Esophagus muscularis mucosa (tissue), 4 donors: ENCODE results near the gene MYADM. TPM values are rescaled to one million over a fixed set of nuclear protein-coding genes. Genes with fewer than 3 reads are reported as not detected.
A peak's percentile ranks its signal among the peaks of the same experiment; 100 is the strongest.

Source experiments
- DNase-seq: peaks from one replicate; pipeline ENCODE4 v3.0.0-alpha.2; 2017; ENCODE audit errors: extremely low spot score
- H3K27ac ChIP-seq, 4 donors: fragments of 200-600 bp; sonication (generic); replicated peaks in 1 of 4; 1 replicate in 3 of 4; 2 replicates in 1 of 4; pipeline ENCODE4 v1.5.1; 2016 to 2019; ENCODE audit warnings: mild to moderate bottlenecking in 1 of 4
- H3K27me3 ChIP-seq, 4 donors: fragments of 200-600 bp; sonication (generic); one replicate each; pipeline versions ENCODE4 v1.5.1 to v1.6.0; 2016 to 2019
- H3K36me3 ChIP-seq, 4 donors: fragments of 200-600 bp; sonication (generic); one replicate each; pipeline ENCODE4 v1.5.1; 2016 to 2019
- H3K4me1 ChIP-seq, 4 donors: fragments of 200-600 bp; sonication (generic); one replicate each; pipeline ENCODE4 v1.5.1; 2016 to 2019
- H3K4me3 ChIP-seq, 4 donors: fragments of 200-600 bp; sonication (generic); 1 replicate in 2 of 4; 2 replicates in 2 of 4; pipeline ENCODE4 v1.5.1; 2016 to 2019; ENCODE audit warnings: mild to moderate bottlenecking in 4 of 4, moderate library complexity in 1 of 4
- H3K9me3 ChIP-seq, 4 donors: fragments of 200-600 bp; sonication (generic); 1 replicate in 3 of 4; 2 replicates in 1 of 4; pipeline ENCODE4 v1.5.1; 2016 to 2019
- EP300 ChIP-seq: sonication (generic); formaldehyde crosslinking; IDR thresholded peaks from one replicate; pipeline ENCODE4 v1.6.1; 2017; ENCODE audit warnings: antibody characterized with exemption
- POLR2A ChIP-seq: fragments of 450-650 bp; IDR thresholded peaks from one replicate; pipeline ENCODE4 v1.6.1; 2017; ENCODE audit warnings: antibody characterized with exemption, moderate library complexity, mild to moderate bottlenecking, low read depth
- POLR2AphosphoS5 ChIP-seq, 2 donors: sonication (generic); formaldehyde crosslinking; IDR thresholded peaks; one replicate each; pipeline ENCODE4 v1.6.1; 2017; ENCODE audit warnings: antibody characterized with exemption in 2 of 2
- WGBS: methylation state at CpG from one replicate; pipeline ENCODE4 v1.1.5; 2018; 5-methylcytosine and 5-hydroxymethylcytosine counted together
- intact Hi-C: fragments of 100-400 bp; cut with DNase I; formaldehyde crosslinking; loops from one replicate; pipeline ENCODE4 v1.15.1; 2023
- total RNA-seq, 4 donors: library from RNA; depleted of rRNA; stranded (reverse); fragments of >200 nt; gene quantifications; one replicate each; pipeline versions ENCODE4 v1.1.0 to v1.2.1, GENCODE V29; 2016
- TF ChIP-seq, protein P1 (sequence below), 3 experiments: fragments of 200-600 bp in 2 of 3; fragments of 450-650 bp in 1 of 3; sonication (generic) in 2 of 3; IDR thresholded peaks; one replicate each; pipeline ENCODE4 v1.5.1; 2017 to 2019; ENCODE audit warnings: antibody characterized with exemption in 3 of 3, mild to moderate bottlenecking in 2 of 3, moderate library complexity in 1 of 3

MYADM gene
- total RNA-seq, 4 donors from 2014 or later = 130 to 353 (median 204) TPM

DNA sequence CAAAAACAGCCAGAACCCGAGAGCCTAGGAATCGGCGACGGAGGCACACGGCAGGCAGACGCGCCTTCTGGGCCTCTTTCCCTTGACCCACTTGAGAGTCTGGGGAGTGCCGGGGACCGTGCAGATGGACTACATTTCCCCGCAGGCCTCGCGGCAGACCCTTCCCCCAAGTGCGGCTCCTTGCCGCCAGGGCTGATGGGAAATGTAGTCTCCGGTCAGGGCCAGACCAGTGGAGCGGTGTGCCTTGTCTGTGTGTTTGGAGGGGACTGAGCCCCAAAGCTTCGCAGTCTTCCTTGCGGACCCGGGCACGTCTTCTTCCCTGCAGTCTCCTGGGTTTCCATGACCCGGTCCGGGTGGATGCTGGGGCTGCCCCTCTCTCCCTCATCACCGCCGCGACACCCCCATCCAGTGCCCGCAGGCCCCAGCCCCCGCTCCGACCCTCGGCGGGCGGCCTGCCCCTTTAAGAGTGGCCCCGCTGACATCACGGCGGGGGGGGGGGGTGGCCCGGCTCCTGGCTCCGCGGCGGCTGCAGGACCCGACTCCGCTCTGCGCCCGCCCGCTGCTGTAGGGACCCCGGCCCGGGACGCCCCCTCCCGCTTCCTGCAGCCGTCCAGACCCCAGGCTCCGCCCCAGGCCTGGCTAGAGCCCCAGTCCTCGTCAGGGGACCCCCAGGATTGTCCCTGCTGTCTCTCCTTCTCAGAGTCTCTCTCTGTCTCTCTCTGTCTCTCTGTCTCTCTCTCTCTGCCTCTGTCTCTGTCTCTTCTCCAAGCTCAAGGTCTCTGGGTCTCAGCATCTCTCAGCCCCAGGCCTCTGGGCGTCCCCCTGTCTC is 40.6 kb downstream of the MYADM start:
- 2% methylated on average over 15 of the region's 51 CpGs for WGBS
- TF ChIP-seq POLR2AphosphoS5 (IDR thresholded peaks at IDR 0.05) (no peak), EP300 (no peak), POLR2A (no peak)
- TF ChIP-seq, protein P1, sequence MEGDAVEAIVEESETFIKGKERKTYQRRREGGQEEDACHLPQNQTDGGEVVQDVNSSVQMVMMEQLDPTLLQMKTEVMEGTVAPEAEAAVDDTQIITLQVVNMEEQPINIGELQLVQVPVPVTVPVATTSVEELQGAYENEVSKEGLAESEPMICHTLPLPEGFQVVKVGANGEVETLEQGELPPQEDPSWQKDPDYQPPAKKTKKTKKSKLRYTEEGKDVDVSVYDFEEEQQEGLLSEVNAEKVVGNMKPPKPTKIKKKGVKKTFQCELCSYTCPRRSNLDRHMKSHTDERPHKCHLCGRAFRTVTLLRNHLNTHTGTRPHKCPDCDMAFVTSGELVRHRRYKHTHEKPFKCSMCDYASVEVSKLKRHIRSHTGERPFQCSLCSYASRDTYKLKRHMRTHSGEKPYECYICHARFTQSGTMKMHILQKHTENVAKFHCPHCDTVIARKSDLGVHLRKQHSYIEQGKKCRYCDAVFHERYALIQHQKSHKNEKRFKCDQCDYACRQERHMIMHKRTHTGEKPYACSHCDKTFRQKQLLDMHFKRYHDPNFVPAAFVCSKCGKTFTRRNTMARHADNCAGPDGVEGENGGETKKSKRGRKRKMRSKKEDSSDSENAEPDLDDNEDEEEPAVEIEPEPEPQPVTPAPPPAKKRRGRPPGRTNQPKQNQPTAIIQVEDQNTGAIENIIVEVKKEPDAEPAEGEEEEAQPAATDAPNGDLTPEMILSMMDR (IDR thresholded peaks at IDR 0.05) = no peak
- Histone ChIP-seq H3K27me3 (peaks cover 0 to 98% (median 55%) of the 10 kb centered on the region in 4 donors), H3K4me1 (peaks cover 8 to 38% (median 33%) of the 10 kb centered on the region in 4 donors), H3K9me3 (no peaks in the 10 kb centered on the region), H3K36me3 (no peaks in the 10 kb centered on the region), H3K27ac (no peak overlapping the region), H3K4me3 (peak overlapping the region; percentile 15 to 32 (median 21))
- no peak for DNase-seq
- intact Hi-C loops = loop anchor here (5.0 to 10.0 kb wide), 2 partner anchors 64 to 114 kb away; no protein-coding TSS in a partner anchor

DNA sequence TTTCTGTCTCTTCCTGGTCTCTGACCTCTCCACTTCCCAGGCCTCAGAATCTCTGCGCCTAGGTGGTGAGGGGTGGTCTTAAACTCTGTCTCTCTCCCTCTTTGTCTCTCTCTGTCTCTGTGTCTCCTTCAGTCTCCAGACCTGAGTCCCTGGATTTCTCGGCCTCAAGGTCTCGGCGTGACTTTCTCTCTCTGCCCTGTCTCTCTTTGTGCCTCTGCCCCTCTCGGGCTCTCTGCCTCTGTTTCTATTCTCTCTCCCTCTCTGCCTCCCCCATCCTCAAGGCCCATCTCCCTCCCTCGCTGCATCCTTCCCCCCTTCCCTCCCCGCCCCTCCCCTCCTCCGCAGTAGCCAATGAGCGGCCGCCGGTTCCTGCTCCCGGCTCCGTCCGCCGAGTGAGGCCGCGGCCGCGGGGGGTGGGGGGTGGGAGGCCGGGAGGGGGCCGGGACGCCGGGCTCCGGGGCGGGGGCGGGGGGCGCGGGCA is 41.3 kb downstream of the MYADM start, which contains the start of gene CACNG7:
TSS of gene CACNG7 (plus strand) at position 344 of the 481 bp plus-strand sequence. CDS start 3,554 bp downstream, outside the sequence.
- no peak for TF ChIP-seq POLR2AphosphoS5 (IDR thresholded peaks at IDR 0.05)
- TF ChIP-seq, protein P1 (IDR thresholded peaks at IDR 0.05) = no peak
- no peak for TF ChIP-seq EP300
- no peak for TF ChIP-seq POLR2A
- Histone ChIP-seq H3K4me3 (peak within 1 kb of the TSS; percentile 15 to 32 (median 21)), H3K36me3 (no peaks in the 10 kb centered on the region), H3K9me3 (no peaks in the 10 kb centered on the region), H3K27me3 (peaks cover 0 to 98% (median 57%) of the 10 kb centered on the region in 4 donors), H3K27ac (no peak within 1 kb of the TSS), H3K4me1 (peaks cover 8 to 38% (median 33%) of the 10 kb centered on the region in 4 donors)
- intact Hi-C loops = loop anchor here (5.0 to 10.0 kb wide), 2 partner anchors 64 to 113 kb away; no protein-coding TSS in a partner anchor
- no peak for DNase-seq
- under 1% methylated on average over 25 of the region's 28 CpGs for WGBS

DNA sequence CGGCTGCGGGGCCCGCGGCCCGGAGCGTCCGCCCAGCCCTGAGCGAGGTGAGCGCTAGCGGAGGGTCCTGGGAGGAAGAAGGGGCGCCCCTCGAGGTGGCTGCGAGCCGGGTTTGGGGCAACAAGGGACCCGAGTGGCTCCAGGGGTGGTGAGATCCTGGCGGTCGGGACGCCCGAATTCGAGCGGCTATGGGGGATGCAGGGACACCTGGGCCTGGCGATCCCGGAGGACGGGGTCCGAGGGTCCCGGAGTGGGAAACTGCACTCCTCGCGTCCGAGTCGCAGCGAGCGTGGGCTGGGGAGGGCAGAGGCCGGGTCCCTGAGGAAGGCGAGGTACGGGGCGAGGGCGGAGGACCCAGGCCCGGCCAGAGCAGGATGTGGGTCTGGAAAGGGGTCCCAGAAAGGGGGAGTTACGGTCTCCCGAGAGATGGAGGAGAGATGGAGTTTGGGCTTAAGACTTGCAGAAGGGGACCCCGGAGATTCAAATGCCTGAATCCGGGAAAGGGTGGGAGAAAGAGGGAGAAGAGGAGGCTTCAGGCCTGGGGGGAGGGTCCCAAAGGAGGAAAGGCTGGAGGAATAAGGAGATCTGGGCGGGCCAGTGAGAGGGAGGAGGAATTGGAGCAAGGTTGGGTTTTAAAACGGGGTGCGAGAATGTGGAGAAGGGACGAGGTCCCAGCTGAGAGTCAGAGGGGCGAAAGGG is 41.9 kb downstream of the MYADM start:
- WGBS = 3% methylated on average over 34 of the region's 47 CpGs
- Histone ChIP-seq H3K4me1 (peaks cover 8 to 38% (median 33%) of the 10 kb centered on the region in 4 donors), H3K27ac (no peak overlapping the region), H3K36me3 (no peaks in the 10 kb centered on the region), H3K27me3 (peaks cover 0 to 97% (median 57%) of the 10 kb centered on the region in 4 donors), H3K9me3 (no peaks in the 10 kb centered on the region), H3K4me3 (no peak overlapping the region)
- TF ChIP-seq, protein P1 (IDR thresholded peaks at IDR 0.05) = no peak
- TF ChIP-seq POLR2A (no peak), POLR2AphosphoS5 (IDR thresholded peaks at IDR 0.05) (no peak), EP300 (no peak)
- intact Hi-C loops = loop anchor here (5.0 to 10.0 kb wide), 2 partner anchors 65 to 113 kb away; no protein-coding TSS in a partner anchor
- no peak for DNase-seq

DNA sequence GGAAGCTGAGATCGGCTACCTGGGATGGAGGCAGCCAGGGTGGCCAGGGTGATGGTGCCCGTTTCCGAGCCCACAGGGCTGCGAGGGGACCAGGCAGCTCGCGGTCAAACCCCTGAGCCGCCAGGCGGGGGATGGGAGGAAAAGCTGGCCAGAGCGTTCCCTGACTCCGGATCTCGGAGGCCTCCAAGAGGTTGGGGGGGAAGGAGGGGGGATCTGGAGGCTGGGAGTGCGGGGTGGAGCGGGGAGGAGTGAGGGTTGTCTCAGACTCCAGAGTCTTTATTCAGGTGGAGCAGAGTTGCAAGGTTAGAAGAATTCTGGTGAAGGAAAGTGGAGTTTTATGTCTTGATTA is 42.5 kb downstream of the MYADM start:
- WGBS = 1% methylated on average over 13 of the region's 13 CpGs
- intact Hi-C loops = no loop called here
- peaks cover 0 to 97% (median 57%) of the 10 kb centered on the region in 4 donors for H3K27me3 ChIP-seq
- no peak overlapping the region for H3K4me3 ChIP-seq
- H3K36me3 ChIP-seq = no peaks in the 10 kb centered on the region
- peaks cover 8 to 38% (median 33%) of the 10 kb centered on the region in 4 donors for H3K4me1 ChIP-seq
- no peak for DNase-seq
- no peak for TF ChIP-seq EP300
- no peak for TF ChIP-seq POLR2A
- H3K27ac ChIP-seq = no peak overlapping the region
- no peaks in the 10 kb centered on the region for H3K9me3 ChIP-seq

DNA sequence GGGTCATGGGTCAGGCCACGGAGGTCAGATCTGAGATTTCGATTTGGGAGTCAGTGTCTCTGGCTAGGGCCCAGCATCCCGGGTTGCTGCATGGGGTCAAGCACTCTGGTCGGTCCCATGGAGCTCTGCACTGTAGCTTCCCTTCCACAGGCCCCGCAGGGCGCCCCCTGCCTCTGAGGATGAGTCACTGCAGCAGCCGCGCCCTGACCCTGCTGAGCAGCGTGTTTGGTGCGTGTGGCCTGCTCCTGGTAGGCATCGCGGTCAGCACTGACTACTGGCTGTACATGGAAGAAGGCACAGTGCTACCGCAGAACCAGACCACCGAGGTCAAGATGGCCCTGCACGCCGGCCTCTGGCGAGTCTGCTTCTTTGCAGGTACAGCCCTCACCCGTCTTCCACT is 45.0 kb downstream of the MYADM start:
- DNase-seq = no peak
- Histone ChIP-seq H3K27me3 (peaks cover 0 to 82% (median 41%) of the 10 kb centered on the region in 4 donors), H3K4me3 (no peak overlapping the region), H3K4me1 (peaks cover 8 to 23% (median 23%) of the 10 kb centered on the region in 4 donors), H3K9me3 (no peaks in the 10 kb centered on the region), H3K27ac (no peak overlapping the region), H3K36me3 (no peaks in the 10 kb centered on the region)
- no peak for TF ChIP-seq POLR2A
- TF ChIP-seq, protein P1 (IDR thresholded peaks at IDR 0.05) = no peak
- no peak for TF ChIP-seq EP300
- TF ChIP-seq POLR2AphosphoS5 (IDR thresholded peaks at IDR 0.05) = no peak
- 74% methylated on average over 5 of the region's 18 CpGs for WGBS
- intact Hi-C loops = no loop called here
